WTC11 (cell line): ENCODE results near the gene TLE3. TPM values are rescaled to one million over a fixed set of nuclear protein-coding genes. Genes with fewer than 3 reads are reported as not detected.

Source experiments
- ATAC-seq: fragments of 200-7000 bp; cut with Tn5 transposase; 2 replicates; pipeline ENCODE4 v1.10.0; 2021; ENCODE audit warnings: mild to moderate bottlenecking, moderate library complexity
- CTCF ChIA-PET: fragments of 300-600 bp; sonication (Branson Sonifier 250); formaldehyde crosslinking; loops from one replicate; lab custom pipeline; 2021; ENCODE audit warnings: antibody characterized with exemption; lab: Charles Lee
- POLR2A ChIA-PET: fragments of 350-600 bp; sonication (Branson Sonifier 250); formaldehyde crosslinking; loops from one replicate; lab custom pipeline; 2021; ENCODE audit warnings: antibody characterized with exemption; lab: Charles Lee
- DNase-seq: peaks from one replicate; pipeline ENCODE4 v3.0.0; 2021; ENCODE audit warnings: low spot score
- H3K27ac Mint-ChIP-seq: 2 replicates; pipeline ENCODE4 v1.8.0; 2021; ENCODE audit warnings: mixed read lengths
- H3K27me3 Mint-ChIP-seq: 2 replicates; pipeline ENCODE4 v1.8.0; 2021; ENCODE audit warnings: low read depth, mild to moderate bottlenecking, moderate library complexity, mixed read lengths
- H3K36me3 Mint-ChIP-seq: 2 replicates; pipeline ENCODE4 v1.8.0; 2021; ENCODE audit warnings: mixed read lengths
- H3K4me1 Mint-ChIP-seq: 2 replicates; pipeline ENCODE4 v1.8.0; 2022; ENCODE audit warnings: mixed read lengths
- H3K4me3 Mint-ChIP-seq: 2 replicates; pipeline ENCODE4 v1.8.0; 2021; ENCODE audit warnings: mild to moderate bottlenecking, moderate library complexity, mixed read lengths
- H3K9me3 Mint-ChIP-seq: 2 replicates; pipeline ENCODE4 v1.8.0; 2021; ENCODE audit warnings: mixed read lengths
- CBFB ChIP-seq: sonication (generic); formaldehyde crosslinking; IDR thresholded peaks from 2 replicates; pipeline ENCODE4 v1.8.1; 2022; ENCODE audit warnings: mild to moderate bottlenecking, low read depth, missing genetic modification reagents
- FOXK1 ChIP-seq: sonication (generic); formaldehyde crosslinking; IDR thresholded peaks from 2 replicates; pipeline ENCODE4 v1.8.0; 2022; ENCODE audit warnings: mild to moderate bottlenecking, moderate library complexity, missing genetic modification reagents
- MXD4 ChIP-seq: fragments of 250-450 bp; sonication (Bioruptor Pico); IDR thresholded peaks from 2 replicates; pipeline ENCODE4 v1.8.0; 2021; ENCODE audit warnings: mild to moderate bottlenecking, moderate library complexity, borderline replicate concordance
- OVOL2 ChIP-seq: fragments of 250-450 bp; sonication (Bioruptor Pico); IDR thresholded peaks from 2 replicates; pipeline ENCODE4 v1.9.0; 2021; ENCODE audit warnings: mild to moderate bottlenecking, borderline replicate concordance
- RORB ChIP-seq: fragments of 250-450 bp; sonication (Bioruptor Pico); IDR thresholded peaks from 2 replicates; pipeline ENCODE4 v1.9.0; 2021; ENCODE audit warnings: mild to moderate bottlenecking
- ZNF232 ChIP-seq: sonication (generic); formaldehyde crosslinking; IDR thresholded peaks from 2 replicates; pipeline ENCODE4 v1.8.0; 2022; ENCODE audit warnings: mild to moderate bottlenecking, missing genetic modification reagents
- ZNF423 ChIP-seq: fragments of 250-450 bp; sonication (Bioruptor Pico); IDR thresholded peaks from 2 replicates; pipeline ENCODE4 v2.1.2; 2022; ENCODE audit warnings: mild to moderate bottlenecking, moderate library complexity
- total RNA-seq: library from RNA; stranded (reverse); gene quantifications from 3 replicates; pipeline ENCODE4 v1.2.3, GENCODE V29; 2021
- TF ChIP-seq, protein P1 (sequence below): sonication (generic); formaldehyde crosslinking; IDR thresholded peaks from 2 replicates; pipeline ENCODE4 v1.8.1; 2023; ENCODE audit warnings: mild to moderate bottlenecking, missing genetic modification reagents, borderline replicate concordance
- TF ChIP-seq, protein P2 (sequence below): fragments of 200-600 bp; IDR thresholded peaks from 2 replicates; pipeline ENCODE4 v1.8.0; 2022; ENCODE audit warnings: antibody characterized with exemption
- TF ChIP-seq, protein P3 (sequence below): sonication (generic); formaldehyde crosslinking; IDR thresholded peaks from 2 replicates; pipeline ENCODE4 v1.8.0; 2022; ENCODE audit warnings: missing genetic modification reagents
- TF ChIP-seq, protein P4 (sequence below): sonication (generic); formaldehyde crosslinking; IDR thresholded peaks from 2 replicates; pipeline ENCODE4 v1.8.0; 2022; ENCODE audit warnings: mild to moderate bottlenecking, missing genetic modification reagents
- TF ChIP-seq, protein P5 (sequence below): fragments of 250-450 bp; sonication (Bioruptor Pico); IDR thresholded peaks from 2 replicates; pipeline ENCODE4 v1.9.0; 2021; ENCODE audit warnings: mild to moderate bottlenecking

The TLE3 gene
- total RNA-seq, 1 experiment from 2014 or later: 78.7 TPM

DNA sequence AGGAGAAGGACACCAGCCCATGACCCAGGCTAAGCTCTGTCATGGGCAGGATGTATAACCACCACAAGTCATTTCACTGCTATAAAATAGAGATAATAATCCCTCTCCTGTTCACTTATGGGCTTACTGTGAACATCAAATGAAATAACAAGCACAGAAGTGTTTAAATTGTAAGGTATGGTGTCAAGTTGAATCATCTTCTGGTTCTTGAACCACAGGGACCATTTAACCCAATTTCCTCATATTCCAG, 44.3 kb upstream of the TLE3 start (continued):
- TF ChIP-seq, protein P1, sequence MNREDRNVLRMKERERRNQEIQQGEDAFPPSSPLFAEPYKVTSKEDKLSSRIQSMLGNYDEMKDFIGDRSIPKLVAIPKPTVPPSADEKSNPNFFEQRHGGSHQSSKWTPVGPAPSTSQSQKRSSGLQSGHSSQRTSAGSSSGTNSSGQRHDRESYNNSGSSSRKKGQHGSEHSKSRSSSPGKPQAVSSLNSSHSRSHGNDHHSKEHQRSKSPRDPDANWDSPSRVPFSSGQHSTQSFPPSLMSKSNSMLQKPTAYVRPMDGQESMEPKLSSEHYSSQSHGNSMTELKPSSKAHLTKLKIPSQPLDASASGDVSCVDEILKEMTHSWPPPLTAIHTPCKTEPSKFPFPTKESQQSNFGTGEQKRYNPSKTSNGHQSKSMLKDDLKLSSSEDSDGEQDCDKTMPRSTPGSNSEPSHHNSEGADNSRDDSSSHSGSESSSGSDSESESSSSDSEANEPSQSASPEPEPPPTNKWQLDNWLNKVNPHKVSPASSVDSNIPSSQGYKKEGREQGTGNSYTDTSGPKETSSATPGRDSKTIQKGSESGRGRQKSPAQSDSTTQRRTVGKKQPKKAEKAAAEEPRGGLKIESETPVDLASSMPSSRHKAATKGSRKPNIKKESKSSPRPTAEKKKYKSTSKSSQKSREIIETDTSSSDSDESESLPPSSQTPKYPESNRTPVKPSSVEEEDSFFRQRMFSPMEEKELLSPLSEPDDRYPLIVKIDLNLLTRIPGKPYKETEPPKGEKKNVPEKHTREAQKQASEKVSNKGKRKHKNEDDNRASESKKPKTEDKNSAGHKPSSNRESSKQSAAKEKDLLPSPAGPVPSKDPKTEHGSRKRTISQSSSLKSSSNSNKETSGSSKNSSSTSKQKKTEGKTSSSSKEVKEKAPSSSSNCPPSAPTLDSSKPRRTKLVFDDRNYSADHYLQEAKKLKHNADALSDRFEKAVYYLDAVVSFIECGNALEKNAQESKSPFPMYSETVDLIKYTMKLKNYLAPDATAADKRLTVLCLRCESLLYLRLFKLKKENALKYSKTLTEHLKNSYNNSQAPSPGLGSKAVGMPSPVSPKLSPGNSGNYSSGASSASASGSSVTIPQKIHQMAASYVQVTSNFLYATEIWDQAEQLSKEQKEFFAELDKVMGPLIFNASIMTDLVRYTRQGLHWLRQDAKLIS (CRISPR knock-in tag): no peak
- TF ChIP-seq, protein P2, sequence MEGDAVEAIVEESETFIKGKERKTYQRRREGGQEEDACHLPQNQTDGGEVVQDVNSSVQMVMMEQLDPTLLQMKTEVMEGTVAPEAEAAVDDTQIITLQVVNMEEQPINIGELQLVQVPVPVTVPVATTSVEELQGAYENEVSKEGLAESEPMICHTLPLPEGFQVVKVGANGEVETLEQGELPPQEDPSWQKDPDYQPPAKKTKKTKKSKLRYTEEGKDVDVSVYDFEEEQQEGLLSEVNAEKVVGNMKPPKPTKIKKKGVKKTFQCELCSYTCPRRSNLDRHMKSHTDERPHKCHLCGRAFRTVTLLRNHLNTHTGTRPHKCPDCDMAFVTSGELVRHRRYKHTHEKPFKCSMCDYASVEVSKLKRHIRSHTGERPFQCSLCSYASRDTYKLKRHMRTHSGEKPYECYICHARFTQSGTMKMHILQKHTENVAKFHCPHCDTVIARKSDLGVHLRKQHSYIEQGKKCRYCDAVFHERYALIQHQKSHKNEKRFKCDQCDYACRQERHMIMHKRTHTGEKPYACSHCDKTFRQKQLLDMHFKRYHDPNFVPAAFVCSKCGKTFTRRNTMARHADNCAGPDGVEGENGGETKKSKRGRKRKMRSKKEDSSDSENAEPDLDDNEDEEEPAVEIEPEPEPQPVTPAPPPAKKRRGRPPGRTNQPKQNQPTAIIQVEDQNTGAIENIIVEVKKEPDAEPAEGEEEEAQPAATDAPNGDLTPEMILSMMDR: no peak
- TF ChIP-seq ZNF232 (CRISPR knock-in tag) (no peak), CBFB (CRISPR knock-in tag) (no peak), OVOL2 (no peak), FOXK1 (no peak)
- TF ChIP-seq, protein P3, sequence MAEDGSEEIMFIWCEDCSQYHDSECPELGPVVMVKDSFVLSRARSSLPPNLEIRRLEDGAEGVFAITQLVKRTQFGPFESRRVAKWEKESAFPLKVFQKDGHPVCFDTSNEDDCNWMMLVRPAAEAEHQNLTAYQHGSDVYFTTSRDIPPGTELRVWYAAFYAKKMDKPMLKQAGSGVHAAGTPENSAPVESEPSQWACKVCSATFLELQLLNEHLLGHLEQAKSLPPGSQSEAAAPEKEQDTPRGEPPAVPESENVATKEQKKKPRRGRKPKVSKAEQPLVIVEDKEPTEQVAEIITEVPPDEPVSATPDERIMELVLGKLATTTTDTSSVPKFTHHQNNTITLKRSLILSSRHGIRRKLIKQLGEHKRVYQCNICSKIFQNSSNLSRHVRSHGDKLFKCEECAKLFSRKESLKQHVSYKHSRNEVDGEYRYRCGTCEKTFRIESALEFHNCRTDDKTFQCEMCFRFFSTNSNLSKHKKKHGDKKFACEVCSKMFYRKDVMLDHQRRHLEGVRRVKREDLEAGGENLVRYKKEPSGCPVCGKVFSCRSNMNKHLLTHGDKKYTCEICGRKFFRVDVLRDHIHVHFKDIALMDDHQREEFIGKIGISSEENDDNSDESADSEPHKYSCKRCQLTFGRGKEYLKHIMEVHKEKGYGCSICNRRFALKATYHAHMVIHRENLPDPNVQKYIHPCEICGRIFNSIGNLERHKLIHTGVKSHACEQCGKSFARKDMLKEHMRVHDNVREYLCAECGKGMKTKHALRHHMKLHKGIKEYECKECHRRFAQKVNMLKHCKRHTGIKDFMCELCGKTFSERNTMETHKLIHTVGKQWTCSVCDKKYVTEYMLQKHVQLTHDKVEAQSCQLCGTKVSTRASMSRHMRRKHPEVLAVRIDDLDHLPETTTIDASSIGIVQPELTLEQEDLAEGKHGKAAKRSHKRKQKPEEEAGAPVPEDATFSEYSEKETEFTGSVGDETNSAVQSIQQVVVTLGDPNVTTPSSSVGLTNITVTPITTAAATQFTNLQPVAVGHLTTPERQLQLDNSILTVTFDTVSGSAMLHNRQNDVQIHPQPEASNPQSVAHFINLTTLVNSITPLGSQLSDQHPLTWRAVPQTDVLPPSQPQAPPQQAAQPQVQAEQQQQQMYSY (CRISPR knock-in tag): no peak
- TF ChIP-seq, protein P4, sequence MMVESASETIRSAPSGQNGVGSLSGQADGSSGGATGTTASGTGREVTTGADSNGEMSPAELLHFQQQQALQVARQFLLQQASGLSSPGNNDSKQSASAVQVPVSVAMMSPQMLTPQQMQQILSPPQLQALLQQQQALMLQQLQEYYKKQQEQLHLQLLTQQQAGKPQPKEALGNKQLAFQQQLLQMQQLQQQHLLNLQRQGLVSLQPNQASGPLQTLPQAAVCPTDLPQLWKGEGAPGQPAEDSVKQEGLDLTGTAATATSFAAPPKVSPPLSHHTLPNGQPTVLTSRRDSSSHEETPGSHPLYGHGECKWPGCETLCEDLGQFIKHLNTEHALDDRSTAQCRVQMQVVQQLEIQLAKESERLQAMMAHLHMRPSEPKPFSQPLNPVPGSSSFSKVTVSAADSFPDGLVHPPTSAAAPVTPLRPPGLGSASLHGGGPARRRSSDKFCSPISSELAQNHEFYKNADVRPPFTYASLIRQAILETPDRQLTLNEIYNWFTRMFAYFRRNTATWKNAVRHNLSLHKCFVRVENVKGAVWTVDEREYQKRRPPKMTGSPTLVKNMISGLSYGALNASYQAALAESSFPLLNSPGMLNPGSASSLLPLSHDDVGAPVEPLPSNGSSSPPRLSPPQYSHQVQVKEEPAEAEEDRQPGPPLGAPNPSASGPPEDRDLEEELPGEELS (CRISPR knock-in tag): no peak

DNA sequence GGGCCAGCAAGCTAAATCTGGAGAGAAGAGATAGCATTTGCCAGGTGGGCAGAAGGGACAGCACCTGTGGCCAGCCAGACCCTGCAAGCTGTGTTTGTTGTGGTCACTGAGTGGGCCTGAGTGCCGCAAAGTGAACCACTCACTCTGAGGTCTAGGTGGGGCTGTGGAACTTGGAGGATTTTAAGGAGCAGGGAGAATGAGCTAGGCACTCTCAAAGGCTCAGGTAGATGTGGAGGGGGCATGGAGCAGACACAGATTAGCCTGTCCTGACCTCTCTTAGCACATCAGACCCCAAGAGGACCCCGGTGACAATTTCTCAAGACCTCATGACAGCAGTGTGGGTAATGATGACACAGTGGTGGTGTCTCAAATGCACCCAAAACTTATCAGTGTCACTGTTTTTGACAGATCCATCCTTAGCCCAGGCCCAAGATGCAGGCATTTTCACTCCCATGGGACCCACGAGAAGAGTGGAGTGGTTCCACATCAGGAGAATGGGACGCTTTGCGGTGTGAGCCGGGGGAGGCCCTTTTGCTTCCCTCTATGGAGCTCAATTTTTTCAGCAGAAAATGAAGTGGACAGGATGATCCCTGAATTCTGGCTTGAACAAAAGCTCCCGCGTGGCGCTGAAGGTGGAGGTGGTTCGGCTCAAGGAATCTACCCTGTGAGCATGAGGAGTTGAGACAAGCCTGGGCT, 43.8 kb upstream of the TLE3 start:
- H3K27me3 Mint-ChIP-seq: peaks cover 16% of the 10 kb centered on the region
- H3K4me3 Mint-ChIP-seq: no peak overlapping the region
- ATAC-seq (no peak), DNase-seq (no peak)
- H3K27ac Mint-ChIP-seq: no peak overlapping the region
- H3K4me1 Mint-ChIP-seq: peaks cover 50% of the 10 kb centered on the region
- ChIA-PET POLR2A (interaction anchor here (0.6 to 3.8 kb wide), 5 partner anchors 12 to 1057 kb away, joined by 3 to 31 read pairs (median 4); partner anchors contain the start of gene TLE3), CTCF (interaction anchor here (0.8 to 1.6 kb wide), 7 partner anchors 12 to 663 kb away, joined by 3 to 12 read pairs (median 5); partner anchors contain the start of gene TLE3)
- H3K36me3 Mint-ChIP-seq: no peaks in the 10 kb centered on the region
- H3K9me3 Mint-ChIP-seq: no peaks in the 10 kb centered on the region
- TF ChIP-seq MXD4 (CRISPR knock-in tag) (no peak), ZNF423 (no peak), RORB (no peak)
- TF ChIP-seq, protein P5, sequence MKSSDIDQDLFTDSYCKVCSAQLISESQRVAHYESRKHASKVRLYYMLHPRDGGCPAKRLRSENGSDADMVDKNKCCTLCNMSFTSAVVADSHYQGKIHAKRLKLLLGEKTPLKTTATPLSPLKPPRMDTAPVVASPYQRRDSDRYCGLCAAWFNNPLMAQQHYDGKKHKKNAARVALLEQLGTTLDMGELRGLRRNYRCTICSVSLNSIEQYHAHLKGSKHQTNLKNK (CRISPR knock-in tag): no peak
